H9 (cell line): ENCODE data around the gene MFSD12. TPM values are rescaled to one million over a fixed set of nuclear protein-coding genes. Genes with fewer than 3 reads are reported as not detected.

ENCODE experiments used
- DNase-seq: peaks from one replicate; pipeline ENCODE4 v3.0.0-alpha.2; 2017
- H2AFZ ChIP-seq: one replicate; pipeline ENCODE4 v1.6.1; 2013; ENCODE audit warnings: mild to moderate bottlenecking, low read length, control low read depth, moderate library complexity
- H2AK5ac ChIP-seq: 2 replicates; pipeline ENCODE4 v1.6.1; 2013; ENCODE audit warnings: low read length, control low read depth, mixed read lengths; ENCODE audit not compliant: insufficient read length
- H2BK120ac ChIP-seq: one replicate; pipeline ENCODE4 v1.6.1; 2013; ENCODE audit warnings: low read depth, mild to moderate bottlenecking, low read length, control low read depth, inconsistent platforms; ENCODE audit not compliant: poor library complexity, severe bottlenecking
- H2BK12ac ChIP-seq: 2 replicates; pipeline ENCODE4 v1.6.1; 2013; ENCODE audit warnings: low read length, control low read depth, mixed read lengths, low read depth; ENCODE audit not compliant: insufficient read length
- H2BK15ac ChIP-seq: 2 replicates; pipeline ENCODE4 v1.6.1; 2013; ENCODE audit warnings: low read depth, low read length, control low read depth
- H2BK20ac ChIP-seq: one replicate; pipeline ENCODE4 v1.6.1; 2013; ENCODE audit warnings: low read depth, mild to moderate bottlenecking, low read length, control low read depth, inconsistent platforms; ENCODE audit not compliant: poor library complexity, severe bottlenecking
- H2BK5ac ChIP-seq: 2 replicates; pipeline ENCODE4 v1.6.1; 2013; ENCODE audit warnings: low read length, control low read depth, mixed read lengths; ENCODE audit not compliant: insufficient read length
- H3K14ac ChIP-seq: 2 replicates; pipeline ENCODE4 v1.6.1; 2013; ENCODE audit warnings: low read length, control low read depth; ENCODE audit not compliant: insufficient read depth
- H3K18ac ChIP-seq: 2 replicates; pipeline ENCODE4 v1.6.1; 2013; ENCODE audit warnings: low read depth, mild to moderate bottlenecking, mixed read lengths, low read length, control low read depth; ENCODE audit not compliant: insufficient read length
- H3K23ac ChIP-seq: 2 replicates; pipeline ENCODE4 v1.6.1; 2013; ENCODE audit warnings: low read length, control low read depth, mixed read lengths, low read depth; ENCODE audit not compliant: insufficient read length
- H3K23me2 ChIP-seq: 2 replicates; pipeline ENCODE4 v1.6.1; 2013; ENCODE audit warnings: low read depth, mild to moderate bottlenecking, mixed read lengths, low read length, control low read depth; ENCODE audit not compliant: insufficient read length, poor library complexity, severe bottlenecking
- H3K27ac ChIP-seq: 2 replicates; pipeline ENCODE4 v1.5.1; 2013; ENCODE audit warnings: low read length, control low read depth, mixed read lengths, low read depth; ENCODE audit not compliant: insufficient read length
- H3K27me3 ChIP-seq: 2 replicates; pipeline ENCODE4 v1.6.1; 2013; ENCODE audit warnings: low read length, control low read depth, inconsistent platforms; ENCODE audit not compliant: insufficient read depth
- H3K4ac ChIP-seq: 2 replicates; pipeline ENCODE4 v1.6.1; 2013; ENCODE audit warnings: low read depth, mild to moderate bottlenecking, control low read depth, inconsistent platforms, low read length, moderate library complexity
- H3K4me1 ChIP-seq: 2 replicates; pipeline ENCODE4 v1.6.1; 2013; ENCODE audit warnings: low read length, control low read depth, inconsistent platforms; ENCODE audit not compliant: insufficient read depth
- H3K4me2 ChIP-seq: 2 replicates; pipeline ENCODE4 v1.6.1; 2013; ENCODE audit warnings: low read length, control low read depth, mixed read lengths; ENCODE audit not compliant: insufficient read length, insufficient read depth
- H3K56ac ChIP-seq: 2 replicates; pipeline ENCODE4 v1.6.1; 2013; ENCODE audit warnings: low read depth, mild to moderate bottlenecking, mixed read lengths, low read length, control low read depth; ENCODE audit not compliant: insufficient read length
- H3K79me1 ChIP-seq: 2 replicates; pipeline ENCODE4 v1.6.1; 2013; ENCODE audit warnings: low read depth, mild to moderate bottlenecking, moderate library complexity, low read length, control low read depth, inconsistent platforms; ENCODE audit not compliant: insufficient read depth, poor library complexity, severe bottlenecking
- H3K79me2 ChIP-seq: 2 replicates; pipeline ENCODE4 v1.6.1; 2013; ENCODE audit warnings: low read length, control low read depth, inconsistent platforms; ENCODE audit not compliant: insufficient read depth
- H3K9ac ChIP-seq: 2 replicates; pipeline ENCODE4 v1.6.1; 2013; ENCODE audit warnings: low read length, control low read depth, mixed read lengths; ENCODE audit not compliant: insufficient read length; ENCODE audit errors: extremely low read depth
- H3K9me3 ChIP-seq: one replicate; pipeline ENCODE4 v1.6.1; 2013; ENCODE audit warnings: low read depth, low read length, inconsistent platforms; ENCODE audit not compliant: control insufficient read depth
- H3T11ph ChIP-seq: one replicate; pipeline ENCODE4 v1.6.1; 2013; ENCODE audit warnings: mild to moderate bottlenecking, low read length, control low read depth, inconsistent platforms
- H4K20me1 ChIP-seq: one replicate; pipeline ENCODE4 v1.6.1; 2013; ENCODE audit not compliant: control insufficient read depth, insufficient read length, insufficient read depth
- H4K5ac ChIP-seq: 2 replicates; pipeline ENCODE4 v1.6.1; 2013; ENCODE audit warnings: low read depth, mild to moderate bottlenecking, mixed read lengths, low read length, control low read depth; ENCODE audit not compliant: insufficient read length
- H4K8ac ChIP-seq: replicated peaks from 2 replicates; pipeline ENCODE4 v1.6.1; 2013; ENCODE audit warnings: low read length, control low read depth, mixed read lengths, low read depth; ENCODE audit not compliant: insufficient read length
- H4K91ac ChIP-seq: 2 replicates; pipeline ENCODE4 v1.6.1; 2013; ENCODE audit warnings: low read depth, mild to moderate bottlenecking, moderate library complexity, mixed read lengths, low read length, control low read depth; ENCODE audit not compliant: insufficient read length
- H3K27ac Mint-ChIP-seq, 3 experiments: 2 replicates in 2 of 3; 3 replicates in 1 of 3; pipeline ENCODE4 v1.8.0; 2020 to 2021; ENCODE audit warnings: mixed read lengths in 3 of 3, mild to moderate bottlenecking in 1 of 3, moderate library complexity in 1 of 3
- H3K27me3 Mint-ChIP-seq: 2 replicates; pipeline ENCODE4 v1.8.0; 2021; ENCODE audit warnings: low read depth, mild to moderate bottlenecking, moderate library complexity, mixed read lengths
- H3K36me3 Mint-ChIP-seq, 3 experiments: 2 replicates in 2 of 3; 3 replicates in 1 of 3; pipeline ENCODE4 v1.8.0; 2020 to 2021; ENCODE audit warnings: low read depth in 3 of 3, mixed read lengths in 3 of 3; ENCODE audit not compliant: insufficient read depth in 1 of 3
- H3K4me1 Mint-ChIP-seq, 2 experiments: 2 replicates each; pipeline ENCODE4 v1.8.0; 2020; ENCODE audit warnings: mixed read lengths in 2 of 2
- H3K4me3 Mint-ChIP-seq, 2 experiments: 2 replicates in 1 of 2; 3 replicates in 1 of 2; pipeline ENCODE4 v1.8.0; 2020 to 2021; ENCODE audit warnings: mild to moderate bottlenecking in 2 of 2, mixed read lengths in 2 of 2, moderate library complexity in 1 of 2
- H3K9me3 Mint-ChIP-seq, 2 experiments: 2 replicates in 1 of 2; 3 replicates in 1 of 2; pipeline ENCODE4 v1.8.0; 2020; ENCODE audit warnings: mild to moderate bottlenecking in 2 of 2, mixed read lengths in 2 of 2, moderate library complexity in 1 of 2
- WGBS: extraction: QIAGEN DNeasy Blood & Tissue Kit; methylation state at CpG from one replicate; pipeline ENCODE4 v1.1.7; 2013; ENCODE audit warnings: missing lambda C conversion rate, low lambda C conversion rate, mixed read lengths; ENCODE audit not compliant: insufficient read length; ENCODE audit errors: extremely low coverage; 5-methylcytosine and 5-hydroxymethylcytosine counted together
- total RNA-seq: library from RNA; stranded (reverse); gene quantifications from 2 replicates; pipeline ENCODE4 v1.2.1, GENCODE V29; 2021
- TF ChIP-seq, protein P1 (sequence below): fragments of 200-600 bp; sonication (generic); conservative IDR thresholded peaks from 3 replicates; pipeline ENCODE4 v1.8.0; 2021; ENCODE audit warnings: antibody characterized with exemption, mild to moderate bottlenecking

Gene MFSD12
- total RNA-seq, 1 experiment from 2014 or later, result 58.8 TPM

DNA sequence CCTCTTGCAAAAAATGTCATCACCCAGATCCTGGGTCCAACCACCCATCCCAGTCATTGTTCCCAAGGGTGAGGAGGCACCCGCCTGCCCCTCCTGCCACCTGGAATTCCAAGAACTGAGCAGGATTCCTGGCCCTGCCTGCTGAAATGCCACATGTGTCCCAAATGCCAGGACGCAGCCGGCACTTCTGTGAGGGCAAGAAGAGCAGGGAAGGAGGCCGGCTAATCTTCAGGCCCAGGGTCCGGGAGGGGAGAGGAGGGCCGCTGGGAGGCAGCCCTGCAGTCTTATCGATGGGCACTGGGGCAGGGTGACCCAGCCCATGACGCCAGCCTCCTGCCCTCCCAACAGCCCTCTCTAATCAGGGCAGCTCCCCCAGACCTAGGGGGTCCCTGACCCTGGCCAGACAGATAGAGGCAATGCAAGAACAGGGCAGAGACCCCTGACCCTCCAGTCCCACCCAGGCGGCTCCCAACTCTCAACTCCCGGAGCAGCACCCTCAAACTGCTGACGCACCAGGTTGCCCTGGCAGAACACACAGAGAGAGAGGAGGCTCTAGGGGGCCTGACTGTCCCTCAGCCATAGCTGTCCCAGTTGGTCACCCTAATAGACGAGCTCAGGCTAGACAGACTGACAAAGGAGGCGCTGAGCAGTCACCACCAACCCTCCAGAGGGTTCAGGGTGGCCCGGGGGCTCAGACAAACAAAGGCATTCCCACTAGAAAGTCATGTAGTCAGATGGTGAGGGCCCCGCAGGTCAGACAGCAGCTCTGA lies 1.5 kb downstream of the MFSD12 start:
- Histone ChIP-seq H2BK5ac (no peak overlapping the region), H2BK12ac (no peak overlapping the region), H3K9ac (no peak overlapping the region), H3K27ac (no peak overlapping the region), H4K5ac (no peak overlapping the region), H2AFZ (no peak overlapping the region), H3K14ac (no peak overlapping the region), H4K8ac (no peak overlapping the region), H3K18ac (no peak overlapping the region), H3K56ac (no peak overlapping the region), H3T11ph (no peak overlapping the region), H3K4me2 (peak overlapping the region; percentile 43), H3K4ac (no peak overlapping the region), H3K79me2 (no peaks in the 10 kb centered on the region), H2BK120ac (no peak overlapping the region), H3K23me2 (peaks cover 8% of the 10 kb centered on the region), H2AK5ac (no peak overlapping the region), H3K9me3 (no peaks in the 10 kb centered on the region), H2BK15ac (no peak overlapping the region), H3K4me1 (no peaks in the 10 kb centered on the region), H3K27me3 (no peaks in the 10 kb centered on the region; the same call in 1 of the 2 replicates), H4K91ac (no peak overlapping the region), H4K20me1 (peaks cover 3% of the 10 kb centered on the region), H3K23ac (no peak overlapping the region), H2BK20ac (no peak overlapping the region), H3K79me1 (no peaks in the 10 kb centered on the region)
- WGBS, result no CpG with 5 or more reads among the region's 15 CpGs
- DNase-seq, result no peak
- peaks cover 2 to 5% (median 2%) of the 10 kb centered on the region in 3 experiments; a peak in 3 of 7 replicates for H3K36me3 Mint-ChIP-seq
- peaks cover 12 to 15% of the 10 kb centered on the region in 2 experiments for H3K4me1 Mint-ChIP-seq
- peaks cover 28% of the 10 kb centered on the region for H3K27me3 Mint-ChIP-seq
- TF ChIP-seq, protein P1, sequence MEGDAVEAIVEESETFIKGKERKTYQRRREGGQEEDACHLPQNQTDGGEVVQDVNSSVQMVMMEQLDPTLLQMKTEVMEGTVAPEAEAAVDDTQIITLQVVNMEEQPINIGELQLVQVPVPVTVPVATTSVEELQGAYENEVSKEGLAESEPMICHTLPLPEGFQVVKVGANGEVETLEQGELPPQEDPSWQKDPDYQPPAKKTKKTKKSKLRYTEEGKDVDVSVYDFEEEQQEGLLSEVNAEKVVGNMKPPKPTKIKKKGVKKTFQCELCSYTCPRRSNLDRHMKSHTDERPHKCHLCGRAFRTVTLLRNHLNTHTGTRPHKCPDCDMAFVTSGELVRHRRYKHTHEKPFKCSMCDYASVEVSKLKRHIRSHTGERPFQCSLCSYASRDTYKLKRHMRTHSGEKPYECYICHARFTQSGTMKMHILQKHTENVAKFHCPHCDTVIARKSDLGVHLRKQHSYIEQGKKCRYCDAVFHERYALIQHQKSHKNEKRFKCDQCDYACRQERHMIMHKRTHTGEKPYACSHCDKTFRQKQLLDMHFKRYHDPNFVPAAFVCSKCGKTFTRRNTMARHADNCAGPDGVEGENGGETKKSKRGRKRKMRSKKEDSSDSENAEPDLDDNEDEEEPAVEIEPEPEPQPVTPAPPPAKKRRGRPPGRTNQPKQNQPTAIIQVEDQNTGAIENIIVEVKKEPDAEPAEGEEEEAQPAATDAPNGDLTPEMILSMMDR, result no peak
- H3K27ac Mint-ChIP-seq, result no peak overlapping the region
- no peaks in the 10 kb centered on the region for H3K9me3 Mint-ChIP-seq
- peak overlapping the region; percentile 86 to 97 for H3K4me3 Mint-ChIP-seq
